MM.1S (cell line): ENCODE measurements around the gene BICC1.

Source experiments
- DNase-seq: peaks from one replicate; pipeline ENCODE4 v3.0.0-alpha.2; 2015
- H2AFZ ChIP-seq: fragments of 300-600 bp; sonication (generic); 2 replicates; pipeline ENCODE4 v1.6.0; 2016; ENCODE audit warnings: antibody characterized with exemption, low read length
- H3F3A ChIP-seq: fragments of 300-600 bp; sonication (generic); 2 replicates; pipeline ENCODE4 v1.6.1; 2016; ENCODE audit warnings: mild to moderate bottlenecking, antibody characterized with exemption, low read length, moderate library complexity, mixed read lengths; ENCODE audit not compliant: insufficient read depth
- H3K27ac ChIP-seq: fragments of 300-600 bp; sonication (generic); 2 replicates; pipeline ENCODE4 v1.5.1; 2016; ENCODE audit warnings: mild to moderate bottlenecking, low read length
- H3K27me3 ChIP-seq: fragments of 300-600 bp; sonication (generic); replicated peaks from 2 replicates; pipeline ENCODE4 v1.6.0; 2016; ENCODE audit warnings: low read length; ENCODE audit not compliant: insufficient read depth
- H3K36me3 ChIP-seq: fragments of 300-600 bp; sonication (generic); replicated peaks from 2 replicates; pipeline ENCODE4 v1.6.1; 2016; ENCODE audit warnings: mild to moderate bottlenecking, low read length, mixed read lengths; ENCODE audit not compliant: insufficient read depth
- H3K4me1 ChIP-seq: fragments of 300-600 bp; sonication (generic); 2 replicates; pipeline ENCODE4 v1.6.1; 2016; ENCODE audit warnings: low read length, mixed read lengths
- H3K4me2 ChIP-seq: fragments of 300-600 bp; sonication (generic); 2 replicates; pipeline ENCODE4 v1.6.0; 2016; ENCODE audit warnings: low read depth, low read length
- H3K4me3 ChIP-seq: fragments of 300-600 bp; sonication (generic); 2 replicates; pipeline ENCODE4 v1.5.1; 2016; ENCODE audit warnings: low read length, mixed read lengths
- H3K79me2 ChIP-seq: fragments of 300-600 bp; sonication (generic); 2 replicates; pipeline ENCODE4 v1.6.1; 2016; ENCODE audit warnings: mixed run types, low read length, mixed read lengths
- H3K9ac ChIP-seq: fragments of 300-600 bp; sonication (generic); 2 replicates; pipeline ENCODE4 v1.6.1; 2016; ENCODE audit warnings: low read length, mixed read lengths
- H3K9me2 ChIP-seq: fragments of 300-600 bp; sonication (generic); replicated peaks from 2 replicates; pipeline ENCODE4 v1.6.1; 2016; ENCODE audit warnings: mild to moderate bottlenecking, low read length, mixed read lengths; ENCODE audit not compliant: insufficient read depth
- H3K9me3 ChIP-seq: fragments of 300-600 bp; sonication (generic); replicated peaks from 2 replicates; pipeline ENCODE4 v1.6.1; 2016; ENCODE audit warnings: mild to moderate bottlenecking, low read length, mixed read lengths; ENCODE audit not compliant: insufficient read depth
- H4K20me1 ChIP-seq: fragments of 300-600 bp; sonication (generic); 2 replicates; pipeline ENCODE4 v1.6.1; 2016; ENCODE audit warnings: mild to moderate bottlenecking, low read length, moderate library complexity, mixed read lengths; ENCODE audit not compliant: insufficient read depth
- CTCF ChIP-seq: fragments of 300-600 bp; sonication (generic); IDR thresholded peaks from 2 replicates; pipeline ENCODE4 v1.5.1; 2016; ENCODE audit warnings: antibody characterized with exemption, low read length, mixed read lengths
- EZH2 ChIP-seq: fragments of 300-600 bp; sonication (generic); optimal IDR thresholded peaks from 2 replicates; pipeline ENCODE3; 2017; ENCODE audit warnings: low read depth, mild to moderate bottlenecking, antibody characterized with exemption, low read length, mixed read lengths
- EZH2phosphoT487 ChIP-seq: fragments of 300-600 bp; sonication (generic); IDR thresholded peaks from 2 replicates; pipeline ENCODE4 v1.6.1; 2018; ENCODE audit warnings: antibody characterized with exemption, low read length

Gene BICC1

GRCh38 chr10:58511765-58512490 is 744 bp upstream of the BICC1 start:
- Histone ChIP-seq H3K79me2 (no peaks in the 10 kb centered on the region), H4K20me1 (no peaks in the 10 kb centered on the region), H3K9me3 (no peaks in the 10 kb centered on the region), H3F3A (no peaks in the 10 kb centered on the region), H3K4me3 (no peak overlapping the region), H3K9me2 (no peaks in the 10 kb centered on the region), H2AFZ (no peak overlapping the region), H3K27me3 (no peaks in the 10 kb centered on the region), H3K27ac (no peak overlapping the region), H3K4me1 (no peaks in the 10 kb centered on the region), H3K36me3 (no peaks in the 10 kb centered on the region), H3K9ac (no peak overlapping the region), H3K4me2 (no peak overlapping the region)
- DNase-seq: no peak
- TF ChIP-seq EZH2phosphoT487 (no peak), CTCF (no peak), EZH2 (no peak)

DNA sequence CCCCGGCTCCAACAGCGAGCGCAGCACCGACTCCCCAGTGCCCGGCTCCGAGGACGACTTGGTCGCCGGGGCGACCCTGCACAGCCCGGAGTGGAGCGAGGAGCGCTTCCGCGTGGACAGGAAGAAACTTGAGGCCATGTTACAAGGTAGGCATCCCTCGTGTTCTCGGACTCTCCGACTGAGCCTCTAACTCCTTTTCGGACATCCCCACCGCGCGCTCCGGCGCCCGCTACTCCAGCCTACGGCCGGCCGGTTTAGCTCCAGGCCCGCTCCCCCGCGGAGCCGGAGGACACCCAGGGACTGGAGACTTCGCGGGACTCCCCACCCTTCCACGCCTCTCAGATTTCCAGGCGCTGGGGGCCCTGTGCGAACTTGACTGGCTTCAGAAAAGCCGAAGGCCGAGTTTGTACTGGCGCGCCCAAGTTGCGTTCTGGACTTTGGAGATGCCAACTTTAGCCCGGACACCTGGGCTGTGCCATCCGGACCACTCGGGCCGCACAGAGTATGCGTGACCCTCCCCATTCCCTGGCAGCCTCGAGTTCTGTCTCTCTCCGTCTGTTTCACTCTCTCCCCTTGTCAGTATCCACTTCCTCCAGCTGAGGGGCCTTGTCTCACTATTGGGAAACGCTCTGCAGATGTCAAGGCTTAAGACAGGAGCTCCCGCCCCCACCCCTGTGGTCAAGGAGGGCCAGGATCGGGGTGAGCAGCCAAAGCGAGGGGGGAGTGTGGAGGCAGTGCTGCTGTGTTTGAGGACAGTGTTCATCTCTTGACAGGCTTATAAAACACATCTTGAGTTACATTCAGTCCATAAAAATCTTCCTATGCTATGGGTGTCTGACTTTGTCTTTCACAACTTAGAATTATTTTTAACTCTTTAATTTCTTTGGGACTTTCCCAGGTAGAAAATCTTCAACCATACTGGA is 777 bp downstream of the BICC1 start:
- H3K79me2 ChIP-seq: no peaks in the 10 kb centered on the region
- H3K9ac ChIP-seq: no peak overlapping the region
- H3K9me3 ChIP-seq: no peaks in the 10 kb centered on the region
- no peaks in the 10 kb centered on the region for H4K20me1 ChIP-seq
- no peaks in the 10 kb centered on the region for H3K36me3 ChIP-seq
- H2AFZ ChIP-seq: no peak overlapping the region
- H3K9me2 ChIP-seq: no peaks in the 10 kb centered on the region
- DNase-seq: no peak
- no peak overlapping the region for H3K27ac ChIP-seq
- no peak for TF ChIP-seq EZH2phosphoT487
- TF ChIP-seq CTCF: no peak
- no peak for TF ChIP-seq EZH2
- peak overlapping the region; percentile 58 for H3K4me2 ChIP-seq
- no peaks in the 10 kb centered on the region for H3K4me1 ChIP-seq
- no peaks in the 10 kb centered on the region for H3F3A ChIP-seq
- H3K4me3 ChIP-seq: peak overlapping the region; percentile 41
- H3K27me3 ChIP-seq: no peaks in the 10 kb centered on the region

DNA sequence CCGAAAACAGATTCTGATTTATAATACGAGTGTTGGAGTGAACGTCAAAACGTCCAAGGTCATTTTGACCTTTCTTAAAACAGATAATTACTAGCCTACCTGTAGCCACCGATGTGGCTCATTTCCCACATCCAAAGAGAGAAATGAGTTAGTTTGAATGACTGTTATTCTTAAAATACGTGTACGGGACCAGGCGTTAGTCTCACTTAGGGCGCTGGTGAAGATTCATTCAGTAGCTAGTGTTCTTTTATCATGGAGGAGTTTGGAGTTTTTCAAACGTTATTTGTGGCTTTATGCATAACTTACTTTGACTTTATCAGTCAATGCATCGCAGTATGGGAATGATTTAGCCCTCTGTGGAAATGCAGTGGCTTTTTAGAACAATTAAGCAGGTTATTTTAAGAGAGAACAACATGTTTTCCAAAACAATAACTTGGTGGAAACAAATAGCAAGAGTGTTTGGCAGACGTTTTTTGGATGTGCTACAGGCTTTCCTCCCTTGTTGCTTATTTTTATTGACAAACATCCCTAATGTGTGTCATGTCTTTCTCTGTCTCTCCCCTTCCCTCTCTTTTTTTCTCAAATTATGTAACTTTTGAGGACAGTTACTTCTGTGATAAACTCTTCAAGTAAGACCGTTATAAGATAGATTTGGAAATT is 1.6 kb downstream of the BICC1 start:
- no peaks in the 10 kb centered on the region for H4K20me1 ChIP-seq
- DNase-seq: no peak
- no peak overlapping the region for H3K4me3 ChIP-seq
- H3K27me3 ChIP-seq: no peaks in the 10 kb centered on the region
- TF ChIP-seq EZH2phosphoT487: no peak
- TF ChIP-seq EZH2: no peak
- TF ChIP-seq CTCF: no peak
- no peaks in the 10 kb centered on the region for H3K36me3 ChIP-seq
- no peaks in the 10 kb centered on the region for H3K9me3 ChIP-seq
- H3K9me2 ChIP-seq: no peaks in the 10 kb centered on the region
- H3K4me2 ChIP-seq: no peak overlapping the region
- H3F3A ChIP-seq: no peaks in the 10 kb centered on the region
- H3K9ac ChIP-seq: no peak overlapping the region
- no peaks in the 10 kb centered on the region for H3K79me2 ChIP-seq
- H2AFZ ChIP-seq: no peak overlapping the region
- H3K4me1 ChIP-seq: no peaks in the 10 kb centered on the region
- no peak overlapping the region for H3K27ac ChIP-seq
